DOHH2 (cell line): ENCODE results near the gene MPRIP.

Experiments used
- H3F3A ChIP-seq: fragments of 200-600 bp; sonication (generic), shearing (Covaris generic); 2 replicates; pipeline ENCODE4 v1.6.0; 2016; ENCODE audit warnings: antibody characterized with exemption, mild to moderate bottlenecking; ENCODE audit not compliant: control insufficient read depth, insufficient read depth
- H3K27ac ChIP-seq: fragments of 200-600 bp; sonication (generic); 2 replicates; pipeline ENCODE4 v1.5.1; 2014; ENCODE audit warnings: low read depth, mild to moderate bottlenecking, low read length, moderate library complexity
- H3K27me3 ChIP-seq: fragments of 200-600 bp; sonication (generic); 2 replicates; pipeline ENCODE4 v1.6.1; 2014; ENCODE audit warnings: mild to moderate bottlenecking, low read length, mixed read lengths; ENCODE audit not compliant: control insufficient read depth
- H3K36me3 ChIP-seq: fragments of 200-600 bp; sonication (generic); 2 replicates; pipeline ENCODE4 v1.6.1; 2014; ENCODE audit warnings: mild to moderate bottlenecking, low read length, moderate library complexity, mixed read lengths; ENCODE audit not compliant: control insufficient read depth
- H3K4me1 ChIP-seq: fragments of 200-600 bp; sonication (generic); 2 replicates; pipeline ENCODE4 v1.6.1; 2014; ENCODE audit warnings: mild to moderate bottlenecking, low read length, mixed read lengths; ENCODE audit not compliant: control insufficient read depth
- H3K4me2 ChIP-seq: fragments of 200-600 bp; sonication (generic); 2 replicates; pipeline ENCODE4 v1.6.0; 2014; ENCODE audit warnings: mild to moderate bottlenecking, low read length, moderate library complexity
- H3K4me3 ChIP-seq: fragments of 200-600 bp; sonication (generic); 2 replicates; pipeline ENCODE4 v1.5.1; 2014; ENCODE audit warnings: mild to moderate bottlenecking, low read length, mixed read lengths
- H3K79me2 ChIP-seq: fragments of 200-600 bp; sonication (generic); 2 replicates; pipeline ENCODE4 v1.6.1; 2014; ENCODE audit warnings: mild to moderate bottlenecking, low read length, mixed read lengths; ENCODE audit not compliant: control insufficient read depth
- H3K9me2 ChIP-seq: fragments of 200-600 bp; sonication (generic); replicated peaks from 2 replicates; pipeline ENCODE4 v1.6.1; 2014; ENCODE audit warnings: mild to moderate bottlenecking, low read length, mixed read lengths; ENCODE audit not compliant: control insufficient read depth
- H3K9me3 ChIP-seq: fragments of 200-600 bp; sonication (generic); 2 replicates; pipeline ENCODE4 v1.6.1; 2014; ENCODE audit warnings: antibody characterized with exemption, low read length, mixed read lengths; ENCODE audit not compliant: control insufficient read depth, insufficient read depth
- H4K20me1 ChIP-seq: fragments of 200-600 bp; sonication (generic); 2 replicates; pipeline ENCODE4 v1.6.0; 2014; ENCODE audit warnings: low read depth, mild to moderate bottlenecking, antibody characterized with exemption, low read length, moderate library complexity; ENCODE audit not compliant: control insufficient read depth, insufficient read depth
- EZH2phosphoT487 ChIP-seq: fragments of 200-600 bp; sonication (generic); IDR thresholded peaks from 2 replicates; pipeline ENCODE4 v1.6.1; 2017; ENCODE audit warnings: borderline replicate concordance, mild to moderate bottlenecking, antibody characterized with exemption, low read length, moderate library complexity, mixed read lengths
- TF ChIP-seq, protein P1 (sequence below): fragments of 200-600 bp; sonication (generic); IDR thresholded peaks from one replicate; pipeline ENCODE4 v1.5.1; 2014; ENCODE audit warnings: antibody characterized with exemption, mild to moderate bottlenecking, low read depth, low read length; ENCODE audit not compliant: poor library complexity, severe bottlenecking

The MPRIP gene

DNA sequence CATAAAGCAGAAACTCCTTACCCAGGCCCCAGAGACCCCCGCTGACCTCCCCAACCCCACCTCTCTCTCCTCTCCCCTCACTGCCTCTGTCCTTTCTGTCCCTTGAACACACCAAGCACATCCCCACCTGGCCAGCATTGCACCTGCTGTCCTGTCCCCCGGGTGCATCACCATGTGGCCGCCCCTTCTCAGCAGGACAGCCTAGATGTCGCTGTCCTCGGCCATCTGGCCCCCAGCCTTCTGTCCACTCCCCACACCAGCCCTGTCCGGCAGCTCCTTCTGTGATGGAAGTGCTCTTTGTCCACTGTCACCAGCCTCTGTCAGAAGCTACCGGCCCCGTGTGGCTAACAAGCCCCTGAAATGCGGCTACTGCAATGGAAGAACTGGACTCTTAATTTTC is 12.3 kb upstream of the MPRIP start:
- Histone ChIP-seq H3K4me3 (no peak overlapping the region), H3K4me2 (no peak overlapping the region), H4K20me1 (no peaks in the 10 kb centered on the region), H3F3A (no peaks in the 10 kb centered on the region), H3K27me3 (peaks cover 18% of the 10 kb centered on the region), H3K9me2 (no peaks in the 10 kb centered on the region), H3K27ac (no peak overlapping the region), H3K4me1 (peaks cover 12% of the 10 kb centered on the region), H3K36me3 (no peaks in the 10 kb centered on the region), H3K79me2 (no peaks in the 10 kb centered on the region), H3K9me3 (no peaks in the 10 kb centered on the region)
- TF ChIP-seq EZH2phosphoT487 = no peak
- TF ChIP-seq, protein P1, sequence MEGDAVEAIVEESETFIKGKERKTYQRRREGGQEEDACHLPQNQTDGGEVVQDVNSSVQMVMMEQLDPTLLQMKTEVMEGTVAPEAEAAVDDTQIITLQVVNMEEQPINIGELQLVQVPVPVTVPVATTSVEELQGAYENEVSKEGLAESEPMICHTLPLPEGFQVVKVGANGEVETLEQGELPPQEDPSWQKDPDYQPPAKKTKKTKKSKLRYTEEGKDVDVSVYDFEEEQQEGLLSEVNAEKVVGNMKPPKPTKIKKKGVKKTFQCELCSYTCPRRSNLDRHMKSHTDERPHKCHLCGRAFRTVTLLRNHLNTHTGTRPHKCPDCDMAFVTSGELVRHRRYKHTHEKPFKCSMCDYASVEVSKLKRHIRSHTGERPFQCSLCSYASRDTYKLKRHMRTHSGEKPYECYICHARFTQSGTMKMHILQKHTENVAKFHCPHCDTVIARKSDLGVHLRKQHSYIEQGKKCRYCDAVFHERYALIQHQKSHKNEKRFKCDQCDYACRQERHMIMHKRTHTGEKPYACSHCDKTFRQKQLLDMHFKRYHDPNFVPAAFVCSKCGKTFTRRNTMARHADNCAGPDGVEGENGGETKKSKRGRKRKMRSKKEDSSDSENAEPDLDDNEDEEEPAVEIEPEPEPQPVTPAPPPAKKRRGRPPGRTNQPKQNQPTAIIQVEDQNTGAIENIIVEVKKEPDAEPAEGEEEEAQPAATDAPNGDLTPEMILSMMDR = no peak

GRCh38 chr17:17030515-17031211 is 11.6 kb upstream of the MPRIP start:
- H3K36me3 ChIP-seq = no peaks in the 10 kb centered on the region
- H3K9me2 ChIP-seq = no peaks in the 10 kb centered on the region
- peaks cover 12% of the 10 kb centered on the region for H3K4me1 ChIP-seq
- no peaks in the 10 kb centered on the region for H3F3A ChIP-seq
- H3K9me3 ChIP-seq = no peaks in the 10 kb centered on the region
- TF ChIP-seq EZH2phosphoT487 = no peak
- TF ChIP-seq, protein P1 = no peak
- no peaks in the 10 kb centered on the region for H3K79me2 ChIP-seq
- no peak overlapping the region for H3K4me2 ChIP-seq
- H4K20me1 ChIP-seq = no peaks in the 10 kb centered on the region
- peaks cover 18% of the 10 kb centered on the region for H3K27me3 ChIP-seq
- no peak overlapping the region for H3K27ac ChIP-seq
- no peak overlapping the region for H3K4me3 ChIP-seq

GRCh38 chr17:17032131-17032692 is 10.0 kb upstream of the MPRIP start:
- Histone ChIP-seq H3K27me3 (peaks cover 18% of the 10 kb centered on the region), H3K9me2 (no peaks in the 10 kb centered on the region), H3K4me3 (no peak overlapping the region), H3K27ac (no peak overlapping the region), H3K79me2 (no peaks in the 10 kb centered on the region), H3K4me1 (peaks cover 18% of the 10 kb centered on the region), H3K9me3 (no peaks in the 10 kb centered on the region), H3K4me2 (no peak overlapping the region), H4K20me1 (no peaks in the 10 kb centered on the region), H3K36me3 (no peaks in the 10 kb centered on the region), H3F3A (no peaks in the 10 kb centered on the region)
- TF ChIP-seq, protein P1 = no peak
- no peak for TF ChIP-seq EZH2phosphoT487
